Fibroblast of skin of scalp (primary cell): ENCODE data around the gene ZNF92.
"Not testable (repeated sequence)": the region's sequence is repeated elsewhere in the genome, so short reads cannot be mapped to it uniquely, and the experiment has no call there.

Source experiments
- DNase-seq: peaks from one replicate; pipeline ENCODE4 v3.0.0-alpha.2; 2013

The ZNF92 gene

DNA sequence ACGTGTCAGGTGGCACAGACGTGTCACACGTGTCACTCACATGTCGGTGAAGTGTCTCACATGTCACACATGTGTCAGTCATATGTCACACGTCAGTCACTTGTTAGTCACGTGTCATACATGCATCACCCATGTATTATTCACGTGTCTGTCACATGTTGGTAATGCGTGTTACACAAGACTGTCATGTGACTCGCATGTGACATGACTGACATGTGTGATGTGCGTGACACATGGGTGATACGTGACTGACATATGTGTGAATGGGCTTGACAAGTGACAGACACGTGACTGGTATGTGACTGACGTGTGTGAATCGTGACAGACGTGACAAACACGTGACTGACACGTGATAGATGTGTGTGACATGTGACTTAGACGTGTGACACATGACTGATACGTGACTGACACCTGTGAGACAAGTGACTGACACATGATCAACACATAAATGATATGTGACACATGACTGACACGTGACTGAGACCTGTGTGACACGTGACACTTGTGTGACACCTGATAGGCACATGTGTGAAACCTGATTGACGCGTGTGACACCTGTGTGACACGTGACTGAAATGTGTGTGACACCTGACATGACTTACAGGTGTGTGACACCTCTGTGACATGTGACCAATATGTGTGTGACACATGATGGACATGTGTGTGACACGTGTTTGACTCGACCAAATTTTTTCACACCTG lies 56.1 kb downstream of the ZNF92 start:
- DNase-seq, result no peak

DNA sequence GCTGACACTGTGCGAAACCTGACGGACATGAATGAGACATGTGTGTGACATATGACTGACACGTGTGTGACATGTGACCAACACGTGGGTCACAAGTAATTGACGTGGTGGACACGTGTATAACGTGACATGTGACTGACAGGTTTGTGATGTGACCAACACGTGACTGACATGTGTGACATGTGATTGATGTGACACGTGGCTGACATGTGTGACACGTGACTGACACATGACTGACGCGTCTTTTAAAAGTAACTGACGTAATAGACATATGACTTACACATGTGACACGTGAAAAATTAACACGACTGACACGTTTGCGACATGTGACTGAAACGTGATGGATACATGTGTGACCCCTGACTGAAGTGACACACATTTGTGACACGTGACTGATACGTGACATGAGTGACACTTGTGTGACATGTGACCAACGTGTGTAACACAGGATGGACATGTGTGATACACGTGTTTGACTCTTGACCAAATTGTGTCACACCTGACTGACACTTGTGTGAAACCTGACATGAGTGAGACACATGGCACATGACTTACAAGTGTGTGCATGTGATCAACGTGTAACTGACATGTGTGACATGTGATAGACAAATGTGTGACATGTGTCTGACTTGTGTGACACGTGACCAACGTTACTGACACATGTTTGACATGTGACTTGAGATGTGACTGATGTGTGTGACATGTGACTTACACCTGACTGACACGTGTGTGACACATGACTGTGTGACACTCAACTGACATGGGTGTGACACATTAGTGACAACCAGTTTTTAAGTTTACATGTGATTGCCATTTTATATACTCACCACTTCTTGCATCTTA lies 56.9 kb downstream of the ZNF92 start:
- no peak for DNase-seq

- no peak for DNase-seq
Measured at GRCh38 chr7:65434307-65434706, 60.7 kb downstream of the ZNF92 start.

DNA sequence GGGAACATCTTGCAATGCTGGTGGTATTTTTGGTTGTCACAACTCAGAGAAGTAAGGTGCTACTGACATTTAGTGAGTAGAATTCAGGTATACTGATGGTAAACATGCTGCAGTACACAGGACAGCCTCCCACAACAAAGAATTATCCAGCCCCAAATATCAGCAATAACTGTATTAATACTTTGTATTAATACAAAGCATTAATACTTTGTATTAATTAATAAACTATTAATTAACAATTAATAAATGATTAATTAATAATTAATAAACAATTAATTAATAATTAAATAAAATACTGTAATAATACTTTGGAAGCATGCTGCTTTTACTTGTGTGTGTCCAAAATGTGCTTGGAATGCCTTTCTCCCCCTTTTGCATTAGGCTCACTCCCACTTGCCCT lies 62.5 kb downstream of the ZNF92 start:
- no peak for DNase-seq

GRCh38 chr7:65438598-65438997 lies 64.9 kb downstream of the ZNF92 start:
- peak; percentile 47 for DNase-seq

GRCh38 chr7:65441010-65441409 lies 67.4 kb downstream of the ZNF92 start:
- peak; percentile 26 for DNase-seq

- DNase-seq, result no peak
Measured at GRCh38 chr7:65444205-65444842, 70.7 kb downstream of the ZNF92 start.

- DNase-seq, result no peak
Measured at GRCh38 chr7:65444899-65445823, 71.5 kb downstream of the ZNF92 start.

GRCh38 chr7:65447041-65447440 lies 73.4 kb downstream of the ZNF92 start:
- not testable (repeated sequence) for DNase-seq

GRCh38 chr7:65448816-65449504 lies 75.3 kb downstream of the ZNF92 start:
- DNase-seq, result peak; percentile 20

DNA sequence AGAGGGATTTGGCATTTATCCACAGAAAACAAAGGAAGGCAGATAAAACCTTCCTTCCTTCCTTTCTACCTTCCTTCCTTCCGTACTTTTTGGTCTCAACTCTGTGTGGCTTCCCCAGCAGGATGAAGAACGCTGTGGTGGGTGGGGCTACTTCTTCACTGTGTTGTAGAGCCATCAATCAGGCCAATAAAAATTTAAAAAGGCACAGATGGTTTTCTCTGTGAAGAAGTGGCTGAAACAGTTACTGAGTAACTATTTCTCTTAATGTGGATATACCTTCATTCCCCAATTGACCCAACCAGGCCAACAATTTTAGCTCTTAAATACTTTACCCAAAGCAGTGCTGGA lies 75.8 kb downstream of the ZNF92 start:
- no peak for DNase-seq
